Activated naive CD4-positive, alpha-beta T cell (primary cell): ENCODE data around the gene STRBP.
"Not testable (repeated sequence)": the region's sequence is repeated elsewhere in the genome, so short reads cannot be mapped to it uniquely, and the experiment has no call there.

Experiments
- DNase-seq, 4 experiments: peaks; one replicate each; lab custom pipeline; 2025; lab: John Stamatoyannopoulos, UW

The STRBP gene

GRCh38 chr9:123268465-123269259 is at the start of gene STRBP:
Gene STRBP (minus strand): TSS chr9:123268586. CDS start chr9:123184134, 84,452 bp downstream.
- peak; percentile 81 to 96 (median 91) for DNase-seq

GRCh38 chr9:123316053-123316718 is 47.8 kb upstream of the STRBP start:
- DNase-seq: no peak

GRCh38 chr9:123315635-123316034 is 47.2 kb upstream of the STRBP start:
- DNase-seq: no peak

GRCh38 chr9:123314617-123315016 is 46.2 kb upstream of the STRBP start:
- DNase-seq: no peak

- no peak for DNase-seq
Observed at GRCh38 chr9:123312306-123312877, 44.0 kb upstream of the STRBP start.

- DNase-seq: no peak
Observed at GRCh38 chr9:123311250-123311752, 42.9 kb upstream of the STRBP start.

GRCh38 chr9:123310551-123311249 is 42.3 kb upstream of the STRBP start:
- no peak for DNase-seq

- no peak for DNase-seq
Observed at GRCh38 chr9:123309611-123310010, 41.2 kb upstream of the STRBP start.

GRCh38 chr9:123305879-123306278 is 37.5 kb upstream of the STRBP start:
- DNase-seq: no peak

GRCh38 chr9:123304340-123304691 is 35.9 kb upstream of the STRBP start:
- no peak for DNase-seq

GRCh38 chr9:123302348-123303214 is 34.2 kb upstream of the STRBP start:
- peak in 1 of 4 experiments; percentile 8 for DNase-seq

- DNase-seq: not testable (repeated sequence)
Observed at GRCh38 chr9:123301936-123302335, 33.5 kb upstream of the STRBP start.

- DNase-seq: no peak
Observed at GRCh38 chr9:123300554-123300953, 32.2 kb upstream of the STRBP start.

GRCh38 chr9:123299558-123300126 is 31.3 kb upstream of the STRBP start:
- no peak for DNase-seq

- no peak for DNase-seq
Observed at GRCh38 chr9:123296174-123296573, 27.8 kb upstream of the STRBP start.

GRCh38 chr9:123291736-123292135 is 23.4 kb upstream of the STRBP start:
- no peak for DNase-seq

- no peak for DNase-seq
Observed at GRCh38 chr9:123290764-123291163, 22.4 kb upstream of the STRBP start.

GRCh38 chr9:123287639-123288038 is 19.3 kb upstream of the STRBP start:
- DNase-seq: no peak

GRCh38 chr9:123286324-123286723 is 17.9 kb upstream of the STRBP start:
- DNase-seq: no peak

GRCh38 chr9:123284656-123285055 is 16.3 kb upstream of the STRBP start:
- no peak for DNase-seq

GRCh38 chr9:123283455-123283854 is 15.1 kb upstream of the STRBP start:
- DNase-seq: no peak
